Measurements from ENCODE around the gene OR8B4. TPM values are rescaled to one million over a fixed set of nuclear protein-coding genes. Genes with fewer than 3 reads are reported as not detected.
A peak's percentile ranks its signal among the peaks of the same experiment; 100 is the strongest.
"Not testable (repeated sequence)": the region's sequence is repeated elsewhere in the genome, so short reads cannot be mapped to it uniquely, and the experiment has no call there.

The OR8B4 gene
- total RNA-seq (2014; rRNA removed): not detected in 2 replicates
- polyA plus RNA-seq (2012): not detected

GRCh38 chr11:124424384-124424921 lies at the start of gene OR8B4:
Gene OR8B4, minus strand, starts transcription at chr11:124424871. Its CDS starts 0 bp downstream, at chr11:124424871.
- no peak for DNase-seq (ENCODE audit: low read depth)

DNA sequence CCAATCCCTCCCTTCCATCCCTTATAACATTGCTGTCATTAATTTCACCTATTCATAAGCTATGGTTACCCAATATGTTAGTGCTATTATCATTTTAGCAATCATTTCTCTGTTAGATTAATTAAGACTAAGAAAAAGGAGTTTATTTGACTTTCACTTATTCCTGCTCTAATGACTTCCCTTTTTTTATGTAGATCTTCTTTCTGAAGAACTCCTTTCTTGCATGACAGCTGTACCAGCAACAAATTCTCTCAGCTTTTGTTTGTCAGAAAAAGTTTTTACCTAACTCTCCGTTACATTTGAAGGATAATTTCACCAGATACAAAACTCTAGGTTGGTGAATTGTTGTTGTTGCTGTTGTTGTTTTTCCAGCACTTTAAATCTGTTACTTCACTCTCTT lies 49.4 kb upstream of the OR8B4 start:
- DNase-seq (ENCODE audit: low read depth): no peak

DNA sequence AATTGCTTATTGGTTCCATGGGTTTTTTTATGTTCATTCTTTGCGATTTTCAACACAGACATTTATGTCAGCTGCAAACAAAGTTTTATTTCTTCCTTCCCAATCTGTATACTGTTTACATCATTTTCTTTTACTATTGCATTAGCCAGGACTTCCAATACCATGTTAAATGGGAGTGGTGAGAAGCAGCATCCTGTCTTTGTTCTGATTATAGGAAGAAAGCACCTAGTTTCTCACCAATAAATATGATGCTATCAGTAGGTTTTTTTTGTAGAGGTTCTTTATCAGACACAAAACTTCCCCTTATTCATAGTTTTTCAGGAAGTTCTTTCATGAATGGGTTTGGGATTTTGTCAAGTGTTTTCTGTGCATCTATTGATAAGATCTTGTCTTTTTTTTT lies 48.8 kb upstream of the OR8B4 start:
- no peak for DNase-seq (ENCODE audit: low read depth)

DNA sequence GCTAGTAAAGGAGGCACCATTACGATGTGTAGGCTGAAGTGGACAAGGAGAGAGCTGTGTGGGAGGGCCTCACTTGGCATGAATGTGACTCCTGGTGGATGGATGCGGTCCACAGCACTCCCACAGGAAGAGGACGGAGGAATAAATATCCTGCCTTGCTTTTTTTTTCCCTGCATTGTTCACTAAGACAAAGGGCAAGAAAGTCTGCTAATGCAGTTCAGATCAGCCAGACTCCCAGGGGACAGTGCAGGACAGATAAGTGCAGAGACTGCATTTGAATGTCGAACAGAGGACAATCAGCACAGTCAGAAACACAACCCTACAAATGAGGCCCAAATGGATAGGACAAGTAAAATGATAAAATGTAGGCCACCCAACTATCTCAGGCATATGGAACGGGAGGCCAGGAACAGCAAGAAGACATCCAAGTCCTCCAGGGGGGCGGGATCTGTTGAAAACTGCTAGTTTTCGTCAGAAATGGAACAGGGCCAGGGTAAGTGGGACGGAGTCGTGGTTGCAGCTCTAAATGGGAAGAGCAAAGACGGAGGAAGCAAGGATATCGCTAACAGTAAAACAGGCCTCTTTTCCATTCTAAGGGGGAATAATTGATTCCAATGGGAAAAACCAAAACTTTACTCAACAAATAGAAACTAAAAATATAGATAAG lies 46.0 kb upstream of the OR8B4 start:
- DNase-seq (ENCODE audit: low read depth): no peak

DNA sequence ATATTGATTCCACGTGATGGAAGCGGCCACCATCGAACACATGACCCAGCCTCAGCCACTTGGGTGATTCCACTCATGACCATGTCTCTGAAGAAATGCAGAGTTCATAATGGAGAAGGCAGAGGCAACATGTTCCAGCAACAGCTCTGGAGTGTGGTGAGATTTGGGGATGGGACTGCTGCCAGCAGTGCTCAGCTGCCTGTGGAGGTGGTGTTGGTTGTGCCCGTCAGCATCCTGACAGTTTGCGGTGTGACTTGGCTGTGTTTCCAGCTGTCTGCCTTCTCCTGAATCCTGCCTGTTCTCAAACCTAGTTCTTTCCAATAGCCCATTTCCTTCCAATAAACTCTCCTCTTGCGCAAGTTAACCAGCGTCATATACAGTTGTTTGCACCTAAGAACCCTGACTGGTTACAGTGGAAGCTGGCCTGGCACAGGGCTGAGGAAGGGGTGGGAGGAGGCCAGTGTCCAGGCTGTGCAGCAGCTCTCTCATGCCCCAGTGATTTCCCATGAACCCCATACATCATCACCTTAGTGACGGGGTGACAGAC lies 42.8 kb upstream of the OR8B4 start:
- DNase-seq (ENCODE audit: low read depth): peak; percentile 32

DNA sequence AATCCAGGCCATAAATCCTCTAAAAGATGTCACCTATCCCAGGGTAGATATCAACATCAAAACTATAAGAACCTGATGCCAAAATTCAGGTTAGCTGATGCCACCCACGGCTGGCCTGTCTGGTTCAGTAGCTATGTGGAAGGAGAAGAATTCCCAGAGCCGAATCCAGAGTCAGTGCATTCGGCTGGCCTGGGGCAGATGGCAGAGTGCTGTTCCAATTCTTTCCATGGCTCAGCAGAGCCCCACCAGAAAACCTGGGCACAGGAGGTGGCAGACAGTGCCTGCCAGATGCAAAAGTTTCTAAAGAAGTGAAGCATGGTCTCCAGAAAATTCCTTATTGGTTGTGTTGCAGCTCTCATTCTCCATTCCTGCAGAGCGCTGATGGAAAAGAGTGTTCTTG lies 40.7 kb upstream of the OR8B4 start:
- no peak for DNase-seq (ENCODE audit: low read depth)

DNA sequence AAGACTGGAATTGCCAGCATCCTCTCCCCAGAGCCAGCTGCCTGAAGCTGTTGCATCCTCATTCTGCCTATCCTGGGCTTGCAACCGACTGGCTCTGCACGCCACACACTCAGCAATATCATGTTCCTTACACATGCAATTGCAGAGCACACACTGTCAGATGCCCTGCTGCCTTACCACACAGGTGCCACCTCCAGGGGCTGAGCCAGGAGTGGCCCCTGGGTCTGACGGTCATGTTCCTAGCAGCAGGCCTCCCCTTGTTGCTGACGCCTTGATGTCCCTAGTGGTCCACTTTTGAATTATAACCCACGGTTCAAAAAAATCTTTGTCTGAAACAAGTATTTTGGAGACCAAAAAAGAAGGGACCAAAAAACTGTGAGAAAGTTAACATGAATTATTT lies 39.3 kb upstream of the OR8B4 start:
- DNase-seq (ENCODE audit: low read depth): no peak

- no peak for DNase-seq (ENCODE audit: low read depth)
Measured at GRCh38 chr11:124463324-124463723, 38.7 kb upstream of the OR8B4 start.

GRCh38 chr11:124460459-124460858 lies 35.8 kb upstream of the OR8B4 start:
- DNase-seq (ENCODE audit: low read depth): no peak

GRCh38 chr11:124459379-124459778 lies 34.7 kb upstream of the OR8B4 start:
- DNase-seq (ENCODE audit: low read depth): not testable (repeated sequence)

DNA sequence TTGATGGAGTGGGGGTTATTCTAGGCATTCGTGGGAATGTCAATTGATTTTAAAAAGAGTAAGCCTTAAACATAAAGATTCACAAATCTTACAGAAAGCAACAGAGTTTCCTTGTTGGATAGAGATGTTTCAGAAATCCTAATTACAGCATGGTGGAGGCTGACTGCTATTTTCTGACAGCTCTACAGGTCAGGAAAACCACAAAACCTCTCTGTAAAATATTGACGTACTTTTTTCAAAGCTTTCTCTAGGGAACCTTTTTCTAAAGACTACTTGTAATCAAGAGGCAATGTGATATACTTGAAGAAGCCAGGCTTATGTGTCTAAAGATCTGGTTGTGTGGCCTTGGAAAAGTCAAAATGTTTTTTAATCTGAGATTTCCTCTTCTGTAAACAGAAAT lies 29.9 kb upstream of the OR8B4 start:
- no peak for DNase-seq (ENCODE audit: low read depth)

GRCh38 chr11:124446916-124447315 lies 22.2 kb upstream of the OR8B4 start:
- no peak for DNase-seq (ENCODE audit: low read depth)

DNA sequence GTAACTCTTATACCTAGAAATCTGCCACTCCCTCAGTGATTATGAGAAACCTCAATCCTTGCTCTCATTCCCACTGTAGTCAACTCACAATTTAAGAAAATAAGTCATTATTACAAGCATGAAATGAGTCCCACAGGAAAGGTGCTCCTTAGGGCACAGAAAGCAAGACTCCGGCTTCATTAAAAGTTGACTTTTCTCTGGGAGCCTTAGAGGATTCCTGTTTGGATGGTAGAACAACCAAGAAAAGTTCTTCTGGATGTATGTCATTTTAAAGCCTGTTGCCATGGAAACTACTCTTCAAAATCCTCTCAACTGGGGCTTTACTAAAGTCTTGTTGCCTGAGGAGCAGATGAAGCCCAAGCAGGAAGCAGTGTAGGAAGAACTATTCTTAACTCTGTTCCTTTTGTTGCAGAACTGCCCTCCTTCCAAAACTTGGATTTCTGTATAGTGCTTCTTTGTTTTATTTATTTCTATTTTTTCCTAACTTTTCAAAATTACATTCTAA lies 21.0 kb upstream of the OR8B4 start, which contains the start of gene OR8B8:
Gene OR8B8 (minus strand): TSS at position 51 of the 505 bp plus-strand sequence. CDS start 4,611 bp downstream, outside the sequence.
- no peak for DNase-seq (ENCODE audit: low read depth)

GRCh38 chr11:124442847-124443246 lies 18.2 kb upstream of the OR8B4 start:
- no peak for DNase-seq (ENCODE audit: low read depth)

DNA sequence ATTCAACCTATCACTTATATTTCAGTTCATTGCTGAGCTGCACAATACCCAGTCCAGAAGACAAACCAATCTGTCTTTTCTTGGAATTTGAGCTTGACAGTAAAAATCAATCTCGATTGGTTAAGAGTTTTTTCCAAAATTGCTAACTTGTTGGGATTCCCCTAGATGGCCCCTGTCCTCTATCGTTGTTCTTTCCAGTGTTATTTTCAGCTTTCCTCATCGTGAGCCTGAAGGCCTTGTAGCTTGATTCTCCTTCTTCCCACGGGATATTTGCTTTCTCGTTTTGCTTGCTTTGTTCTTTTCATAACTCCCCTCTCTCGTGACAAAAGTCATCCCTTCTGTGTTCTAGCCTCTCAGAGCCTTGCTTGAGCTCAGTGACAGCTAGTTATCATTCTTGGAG lies 17.8 kb upstream of the OR8B4 start:
- DNase-seq (ENCODE audit: low read depth): no peak

DNA sequence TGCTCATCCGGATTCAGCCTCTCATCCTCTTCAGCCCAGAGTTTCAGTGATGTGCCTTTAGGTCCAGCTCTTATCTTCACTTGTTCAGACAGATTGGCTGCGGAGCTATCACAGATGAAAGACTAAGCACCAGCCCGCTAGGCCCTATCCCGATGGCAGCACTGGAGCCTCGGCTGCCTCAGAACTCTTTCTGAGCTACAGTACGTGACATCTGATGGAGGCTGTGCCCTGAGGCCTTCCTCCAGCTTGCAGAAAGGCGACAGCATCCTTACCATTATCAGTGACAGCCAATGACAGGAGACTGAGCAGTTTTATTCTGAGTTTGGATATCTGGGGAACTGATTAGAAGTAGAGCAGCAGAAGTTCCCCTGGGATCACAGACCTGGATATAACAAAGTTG lies 16.8 kb upstream of the OR8B4 start:
- DNase-seq (ENCODE audit: low read depth): no peak

GRCh38 chr11:124441081-124441480 lies 16.4 kb upstream of the OR8B4 start:
- DNase-seq (ENCODE audit: low read depth): no peak

DNA sequence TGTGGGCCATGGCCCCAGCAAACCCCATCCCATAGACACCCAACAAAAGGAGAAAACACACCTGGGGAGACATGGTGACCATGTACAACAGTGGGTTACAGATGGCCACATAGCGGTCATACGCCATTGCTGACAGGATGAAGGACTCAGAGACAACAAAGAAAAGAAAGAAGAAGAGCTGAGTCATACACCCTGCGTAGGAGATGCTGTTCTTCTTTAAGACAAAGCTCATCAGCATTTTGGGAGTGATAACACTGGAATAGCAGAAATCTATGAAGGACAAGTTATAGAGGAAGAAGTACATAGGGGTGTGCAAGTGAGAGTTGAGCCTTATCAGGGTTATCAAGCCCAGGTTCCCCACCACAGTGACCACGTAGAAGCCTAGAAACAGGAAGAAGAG lies 15.9 kb upstream of the OR8B4 start:
- DNase-seq (ENCODE audit: low read depth): no peak

DNA sequence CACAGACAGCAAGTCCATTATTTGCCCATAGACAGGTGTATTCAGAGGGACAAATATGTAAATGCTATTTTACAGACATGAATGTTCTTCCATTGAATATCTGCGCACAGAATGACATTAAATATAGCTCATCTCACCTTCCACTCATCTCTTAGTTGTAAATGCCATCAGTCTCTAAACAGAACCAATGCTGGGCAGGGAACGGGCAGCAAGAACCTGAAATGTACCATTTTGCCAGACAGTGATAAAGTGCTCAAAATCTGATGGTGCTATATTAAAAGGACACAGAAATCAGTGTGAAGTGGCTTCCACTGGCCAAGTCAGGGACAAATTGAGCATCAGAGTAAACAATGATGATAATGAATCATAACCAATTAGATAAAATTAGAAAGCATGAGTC lies 10.0 kb upstream of the OR8B4 start:
- DNase-seq (ENCODE audit: low read depth): no peak

DNA sequence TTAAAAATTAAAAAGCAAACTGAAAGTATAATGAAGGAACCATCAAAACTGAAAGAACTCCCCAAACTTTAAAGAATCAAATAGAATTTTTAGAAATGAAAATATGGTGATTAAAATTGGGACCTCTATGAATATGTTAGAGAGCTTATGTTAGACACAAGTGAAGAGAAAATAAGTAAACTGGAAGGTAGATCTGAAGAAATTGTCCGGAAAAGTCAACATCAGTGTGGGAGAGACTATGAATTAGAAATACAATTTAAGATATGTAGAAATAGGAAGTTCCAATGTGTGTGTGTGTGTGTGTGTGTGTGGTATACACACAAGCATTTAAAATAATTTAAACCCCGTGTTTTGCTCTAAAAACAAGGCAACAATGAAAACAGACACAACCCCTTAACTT lies 4.9 kb upstream of the OR8B4 start:
- no peak for DNase-seq (ENCODE audit: low read depth)

DNA sequence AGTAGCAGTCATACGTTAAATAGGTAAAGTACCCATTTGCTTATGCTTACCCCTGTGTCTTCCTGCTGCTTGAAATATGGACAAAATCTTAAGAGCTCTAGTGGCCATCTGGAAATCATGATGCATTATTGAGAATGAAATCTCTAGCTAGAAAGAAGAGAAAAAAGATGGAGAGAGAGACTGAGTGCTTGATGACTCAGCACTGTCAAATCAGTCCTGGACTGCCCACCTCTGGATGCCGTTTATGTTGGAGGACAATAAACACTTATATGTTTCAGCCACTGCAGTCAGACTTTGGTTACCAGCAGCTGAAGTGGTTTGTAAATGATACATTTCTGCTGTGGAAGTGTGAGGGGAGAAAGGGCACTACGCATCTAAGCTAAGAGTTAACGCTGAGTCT lies 3.6 kb downstream of the OR8B4 start:
- DNase-seq (ENCODE audit: low read depth): no peak

- peak; percentile 22 for DNase-seq (ENCODE audit: low read depth)
Measured at GRCh38 chr11:124415356-124415923, 9.2 kb downstream of the OR8B4 start.

DNA sequence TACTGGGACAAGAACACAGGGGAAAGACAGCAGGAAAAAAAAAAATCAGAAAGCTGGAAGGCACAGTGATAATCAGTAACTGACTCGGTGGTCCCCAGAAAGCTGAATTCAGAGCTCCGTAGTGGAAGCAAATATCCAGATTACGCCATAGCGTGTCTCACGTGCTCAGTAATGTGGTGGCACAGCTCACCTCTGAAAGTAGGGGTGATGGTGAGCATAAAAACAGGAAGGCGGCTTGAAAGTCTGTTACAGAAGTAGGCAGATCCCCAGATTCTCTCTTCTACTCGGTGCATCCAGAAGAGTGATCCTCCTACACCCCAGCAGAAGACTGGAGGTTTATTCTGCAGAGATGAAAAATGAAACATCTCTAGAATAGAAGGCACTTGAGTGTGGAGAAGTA lies 14.8 kb downstream of the OR8B4 start:
- DNase-seq (ENCODE audit: low read depth): no peak
